GM21786 (cell line): ENCODE results near the gene ARF4.

Experiments
- ATAC-seq: cut with Tn5 transposase; IDR thresholded peaks from one replicate; pipeline ENCODE4 v1.9.1; 2021; ENCODE audit not compliant: unreplicated experiment

The ARF4 gene

GRCh38 chr3:57582474-57583168 is 14.5 kb downstream of the ARF4 start:
- ATAC-seq = no peak

GRCh38 chr3:57577801-57578200 is 19.3 kb downstream of the ARF4 start:
- no peak for ATAC-seq

DNA sequence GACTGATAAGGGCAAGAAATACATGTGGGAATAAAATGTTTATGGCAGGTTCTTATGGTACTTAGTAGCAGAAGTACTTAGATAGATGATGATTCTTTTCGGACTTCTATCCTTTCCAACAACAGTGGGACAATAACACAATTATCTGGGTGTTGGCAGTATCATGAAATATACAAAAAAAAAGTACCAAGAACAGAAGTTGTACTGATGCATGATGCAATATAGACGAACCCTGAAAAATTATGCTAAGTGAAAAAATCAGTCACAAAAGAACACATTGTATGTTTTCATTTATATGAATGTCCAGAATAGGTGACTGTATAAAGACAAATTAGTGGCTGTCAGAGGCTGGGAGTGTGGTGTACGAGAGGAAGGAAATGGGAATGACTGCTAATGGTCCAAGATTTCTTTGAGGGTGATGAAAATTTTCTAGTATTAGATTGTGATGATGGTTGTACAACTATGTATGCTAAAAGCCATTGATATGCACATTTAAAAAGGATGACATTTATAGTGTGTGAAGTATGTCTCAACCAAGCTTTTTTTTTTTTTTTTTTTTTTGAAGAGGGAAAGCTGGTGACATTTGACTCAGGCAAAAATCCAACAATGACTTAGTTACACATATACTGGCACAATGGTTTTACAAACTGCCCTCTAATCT is 21.0 kb downstream of the ARF4 start:
- ATAC-seq = no peak

GRCh38 chr3:57572096-57572495 is 25.0 kb downstream of the ARF4 start:
- ATAC-seq = no peak

DNA sequence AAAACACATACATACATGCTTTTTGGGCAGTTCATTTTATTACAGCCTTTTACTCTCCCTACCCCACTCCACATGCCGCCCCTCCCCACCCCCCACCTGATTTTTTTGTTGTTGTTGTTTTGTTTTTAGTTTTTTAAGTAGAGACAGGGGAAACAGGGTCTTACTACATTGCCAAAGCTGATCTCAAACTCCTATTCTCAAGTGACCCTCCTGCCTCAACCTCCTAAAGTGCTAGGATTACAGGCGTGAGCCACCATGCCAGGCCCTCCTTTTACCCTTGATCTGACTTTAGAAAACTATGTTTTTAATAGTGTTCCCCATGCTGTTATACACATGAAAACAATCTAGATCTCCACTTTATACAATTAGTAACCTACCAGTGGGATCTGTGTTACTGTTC is 26.3 kb downstream of the ARF4 start:
- no peak for ATAC-seq

- ATAC-seq = no peak
Observed at GRCh38 chr3:57569859-57570450, 27.2 kb downstream of the ARF4 start.

- no peak for ATAC-seq
Observed at GRCh38 chr3:57559526-57559925, 37.6 kb downstream of the ARF4 start.

DNA sequence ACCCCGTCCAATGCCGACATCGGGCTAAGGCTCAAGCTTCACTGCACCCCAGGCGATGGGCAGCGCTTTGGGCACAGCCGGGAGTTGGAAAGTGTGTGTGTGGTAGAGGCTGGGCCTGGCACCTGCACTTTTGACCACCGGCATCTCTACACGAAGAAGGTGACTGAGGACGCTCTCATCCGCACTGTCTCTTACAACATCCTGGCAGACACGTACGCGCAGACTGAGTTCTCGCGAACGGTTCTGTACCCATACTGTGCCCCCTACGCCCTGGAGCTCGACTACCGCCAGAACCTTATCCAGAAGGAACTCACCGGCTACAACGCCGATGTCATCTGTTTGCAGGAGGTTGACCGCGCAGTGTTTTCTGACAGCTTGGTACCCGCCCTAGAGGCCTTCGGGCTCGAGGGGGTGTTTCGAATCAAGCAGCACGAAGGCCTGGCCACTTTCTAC is 40.0 kb downstream of the ARF4 start:
- ATAC-seq = no peak

GRCh38 chr3:57556459-57557084 is 40.6 kb downstream of the ARF4 start:
- ATAC-seq = peak; percentile 30

DNA sequence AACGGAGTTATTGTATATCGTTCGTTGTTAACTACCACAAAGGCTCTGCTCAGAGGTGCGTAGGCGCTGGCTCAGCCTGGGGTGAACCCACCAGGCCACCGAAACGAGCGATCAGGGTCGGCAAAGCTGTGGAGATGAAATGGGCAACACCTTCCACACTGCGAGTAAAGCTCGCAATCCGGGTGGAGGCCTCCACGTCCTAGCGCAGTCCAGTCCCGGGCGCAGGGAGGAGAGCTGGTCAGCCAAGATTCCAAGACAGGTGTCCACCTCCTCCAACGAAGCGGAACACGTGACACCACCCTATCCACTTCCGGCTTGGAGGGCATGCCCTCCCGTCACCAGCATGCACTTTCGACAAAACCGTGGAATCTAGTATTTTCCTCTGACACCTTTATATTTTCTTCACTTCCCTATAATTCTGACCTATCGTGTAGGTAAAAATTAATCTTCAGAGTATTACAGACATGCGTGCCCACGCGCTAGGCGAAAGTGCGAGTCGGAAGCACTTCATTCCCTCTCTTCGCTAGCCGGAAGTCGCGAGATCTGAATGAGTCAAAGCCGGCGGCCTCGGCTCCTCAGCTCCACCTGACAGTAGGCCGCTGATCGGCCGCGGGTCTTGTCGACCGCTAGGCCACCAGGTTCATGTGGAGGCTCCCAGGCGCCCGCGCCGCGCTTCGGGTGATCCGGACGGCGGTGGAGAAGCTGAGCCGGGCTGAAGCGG is 41.2 kb downstream of the ARF4 start, which contains the start of gene PDE12:
PDE12 (plus strand) TSS at position 537 of the 721 bp plus-strand sequence; CDS start at position 643, 106 bp downstream.
- ATAC-seq = peak; percentile 85

GRCh38 chr3:57555306-57555705 is 41.8 kb downstream of the ARF4 start:
- no peak for ATAC-seq

- ATAC-seq = no peak
Observed at GRCh38 chr3:57546616-57547015, 50.5 kb downstream of the ARF4 start.

DNA sequence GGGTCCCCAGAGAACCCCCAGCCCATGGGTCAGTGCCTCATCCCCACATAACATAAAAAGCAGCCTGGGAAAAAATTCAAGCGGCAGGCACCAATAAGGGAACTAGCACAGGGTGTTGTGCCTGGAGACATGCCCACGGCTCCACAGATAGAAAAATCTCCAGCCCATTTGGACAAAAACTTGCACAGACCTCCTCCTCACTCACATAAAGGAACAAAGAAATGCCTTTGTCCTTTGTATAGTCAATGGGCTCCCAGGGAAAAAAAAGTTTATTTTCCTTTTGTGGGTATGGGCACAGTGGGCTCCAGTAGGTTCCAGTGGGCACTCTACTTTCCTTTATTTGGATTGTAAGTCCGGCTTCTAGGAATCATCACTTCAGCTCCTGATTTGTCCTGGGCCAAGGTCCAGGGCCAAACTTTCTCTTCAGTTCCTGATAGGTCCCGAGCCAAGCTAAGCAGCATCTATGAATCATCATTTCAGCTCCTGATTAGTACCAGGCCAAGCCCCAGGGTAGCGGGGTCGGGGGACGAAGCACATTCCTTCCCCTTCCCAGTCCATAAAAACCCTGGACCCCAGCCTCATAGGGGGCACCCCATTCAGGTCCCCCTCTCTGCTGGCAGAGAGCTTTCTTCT is 51.4 kb downstream of the ARF4 start:
- no peak for ATAC-seq

- no peak for ATAC-seq
Observed at GRCh38 chr3:57544181-57545125, 52.7 kb downstream of the ARF4 start, which contains the start of gene DNAH12. TSS of gene DNAH12 (minus strand) at chr3:57544344. CDS start at chr3:57542870, 1,474 bp downstream.

- no peak for ATAC-seq
Observed at GRCh38 chr3:57538465-57538864, 58.7 kb downstream of the ARF4 start.

GRCh38 chr3:57530071-57530608 is 67.0 kb downstream of the ARF4 start:
- no peak for ATAC-seq
